H1 (cell line): ENCODE results near the gene CRB2. TPM values are rescaled to one million over a fixed set of nuclear protein-coding genes. Genes with fewer than 3 reads are reported as not detected.

Experiments used
- CTCF ChIA-PET: fragments of 300-600 bp; sonication (Branson Sonifier 250); formaldehyde crosslinking; loops from one replicate; lab custom pipeline; 2021; ENCODE audit not compliant: partially characterized antibody; lab: Charles Lee
- POLR2A ChIA-PET: fragments of 300-600 bp; sonication (Branson Sonifier 250); formaldehyde crosslinking; loops from one replicate; lab custom pipeline; 2021; ENCODE audit warnings: inconsistent platforms; ENCODE audit not compliant: partially characterized antibody; lab: Charles Lee
- DNase-seq, 2 experiments: peaks; one replicate each; pipeline versions ENCODE4 v3.0.0 to v3.0.0-alpha.2; 2010 to 2022; ENCODE audit warnings: low spot score in 2 of 2, low read depth in 1 of 2, mixed read lengths in 1 of 2
- FAIRE-seq: peaks from 2 replicates; lab custom pipeline; 2011; peaks lifted over from hg19 to GRCh38; lab: Jason Lieb, UNC
- H2AFZ ChIP-seq: 2 replicates; pipeline ENCODE4 v1.8.1; 2012; ENCODE audit warnings: low read length, inconsistent platforms
- H2AK5ac ChIP-seq: 2 replicates; pipeline ENCODE4 v1.6.1; 2013; ENCODE audit warnings: low read depth, low read length
- H2BK120ac ChIP-seq: replicated peaks from 2 replicates; pipeline ENCODE3; 2013; ENCODE audit warnings: low read depth, low read length, inconsistent platforms
- H2BK12ac ChIP-seq: 2 replicates; pipeline ENCODE4 v1.6.1; 2013; ENCODE audit warnings: low read depth, low read length
- H2BK15ac ChIP-seq: 2 replicates; pipeline ENCODE4 v1.6.1; 2013; ENCODE audit warnings: low read length
- H2BK20ac ChIP-seq: 2 replicates; pipeline ENCODE4 v1.6.1; 2013; ENCODE audit warnings: low read length
- H2BK5ac ChIP-seq: 2 replicates; pipeline ENCODE4 v1.6.1; 2013; ENCODE audit warnings: low read depth, low read length
- H3K14ac ChIP-seq: 2 replicates; pipeline ENCODE4 v1.6.1; 2013; ENCODE audit warnings: inconsistent platforms; ENCODE audit not compliant: insufficient read length
- H3K18ac ChIP-seq: 2 replicates; pipeline ENCODE4 v1.6.1; 2013; ENCODE audit warnings: low read length; ENCODE audit errors: extremely low read depth
- H3K23ac ChIP-seq: 2 replicates; pipeline ENCODE4 v1.6.1; 2013; ENCODE audit warnings: inconsistent platforms; ENCODE audit not compliant: insufficient read length
- H3K23me2 ChIP-seq: 2 replicates; pipeline ENCODE4 v1.6.1; 2013; ENCODE audit warnings: low read depth, low read length
- H3K27ac ChIP-seq: 2 replicates; pipeline ENCODE4 v1.6.1; 2011; ENCODE audit warnings: low read depth, low read length, inconsistent platforms
- H3K27me3 ChIP-seq, 4 experiments: replicated peaks in 1 of 4; 1 replicate in 1 of 4; 2 replicates in 3 of 4; pipeline versions ENCODE4 v1.6.1 to v1.8.1; 2011 to 2013; ENCODE audit warnings: low read length in 3 of 4, mild to moderate bottlenecking in 3 of 4, inconsistent platforms in 2 of 4, mixed read lengths in 2 of 4, moderate library complexity in 1 of 4; ENCODE audit not compliant: control insufficient read depth in 3 of 4, insufficient read depth in 3 of 4; ENCODE audit errors: extremely low read depth in 1 of 4
- H3K36me3 ChIP-seq, 4 experiments: 2 replicates each; pipeline versions ENCODE4 v1.6.1 to v1.8.1; 2011 to 2013; ENCODE audit warnings: mild to moderate bottlenecking in 4 of 4, low read length in 3 of 4, moderate library complexity in 2 of 4, control low read depth in 1 of 4, inconsistent platforms in 1 of 4; ENCODE audit not compliant: insufficient read depth in 4 of 4, control insufficient read depth in 2 of 4
- H3K4ac ChIP-seq: replicated peaks from 2 replicates; pipeline ENCODE3; 2013; ENCODE audit warnings: low read length, low read depth, mixed read lengths, inconsistent platforms; ENCODE audit not compliant: insufficient read length
- H3K4me1 ChIP-seq, 4 experiments: replicated peaks in 1 of 4; 1 replicate in 1 of 4; 2 replicates in 3 of 4; pipeline versions ENCODE4 v1.6.1 to v1.8.1; 2011 to 2013; ENCODE audit warnings: low read length in 3 of 4, inconsistent platforms in 2 of 4, mixed read lengths in 1 of 4; ENCODE audit not compliant: insufficient read depth in 4 of 4, control insufficient read depth in 3 of 4
- H3K4me2 ChIP-seq, 2 experiments: 2 replicates each; pipeline versions ENCODE4 v1.6.1 to v1.8.1; 2011 to 2013; ENCODE audit warnings: low read depth in 2 of 2, low read length in 2 of 2, control low read depth in 1 of 2, inconsistent platforms in 1 of 2, mild to moderate bottlenecking in 1 of 2; ENCODE audit not compliant: insufficient read depth in 1 of 2
- H3K4me3 ChIP-seq, 4 experiments: fragments of 200-600, 300-600 bp in 1 of 4; sonication (generic), shearing (Covaris generic), sonication (Bioruptor Twin) in 1 of 4; 2 replicates each; pipeline versions ENCODE4 v1.5.1 to v1.8.1; 2011 to 2016; ENCODE audit warnings: low read length in 4 of 4, low read depth in 3 of 4, control low read depth in 2 of 4, inconsistent platforms in 2 of 4, mild to moderate bottlenecking in 2 of 4, mixed read lengths in 1 of 4, moderate library complexity in 1 of 4; ENCODE audit not compliant: insufficient read depth in 2 of 4; ENCODE audit errors: extremely low read depth in 1 of 4
- H3K56ac ChIP-seq: replicated peaks from 2 replicates; pipeline ENCODE3; 2013; ENCODE audit warnings: low read depth, mild to moderate bottlenecking, mixed read lengths, low read length, inconsistent platforms; ENCODE audit not compliant: insufficient read length
- H3K79me1 ChIP-seq: 2 replicates; pipeline ENCODE4 v1.6.1; 2013; ENCODE audit warnings: low read depth, low read length, control low read depth
- H3K79me2 ChIP-seq, 2 experiments: 2 replicates each; pipeline versions ENCODE4 v1.6.1 to v1.8.1; 2012 to 2013; ENCODE audit warnings: low read length in 2 of 2, mild to moderate bottlenecking in 2 of 2, inconsistent platforms in 1 of 2; ENCODE audit not compliant: insufficient read depth in 2 of 2, control insufficient read depth in 1 of 2
- H3K9ac ChIP-seq, 4 experiments: replicated peaks in 1 of 4; 1 replicate in 1 of 4; 2 replicates in 3 of 4; pipeline versions ENCODE4 v1.6.1 to v1.8.1; 2011 to 2013; ENCODE audit warnings: low read depth in 3 of 4, low read length in 3 of 4, control low read depth in 2 of 4, mild to moderate bottlenecking in 2 of 4, moderate library complexity in 2 of 4, inconsistent platforms in 1 of 4; ENCODE audit errors: extremely low read depth in 1 of 4
- H3K9me3 ChIP-seq, 2 experiments: 2 replicates each; pipeline versions ENCODE4 v1.6.1 to v1.8.1; 2012 to 2013; ENCODE audit warnings: mild to moderate bottlenecking in 2 of 2, moderate library complexity in 2 of 2, control low read depth in 1 of 2, inconsistent platforms in 1 of 2, low read depth in 1 of 2, low read length in 1 of 2, mixed read lengths in 1 of 2; ENCODE audit not compliant: insufficient read depth in 2 of 2
- H4K20me1 ChIP-seq, 2 experiments: replicated peaks in 1 of 2; 2 replicates each; pipeline versions ENCODE3 to v1.8.1; 2011 to 2013; ENCODE audit warnings: inconsistent platforms in 2 of 2, low read length in 2 of 2, mild to moderate bottlenecking in 1 of 2; ENCODE audit not compliant: insufficient read depth in 2 of 2, control insufficient read depth in 1 of 2
- H4K5ac ChIP-seq: 2 replicates; pipeline ENCODE4 v1.6.1; 2013; ENCODE audit warnings: low read length, low read depth, mixed read lengths, inconsistent platforms; ENCODE audit not compliant: insufficient read length
- H4K8ac ChIP-seq: 2 replicates; pipeline ENCODE4 v1.8.0; 2013; ENCODE audit warnings: mild to moderate bottlenecking, moderate library complexity, low read length, inconsistent platforms; ENCODE audit not compliant: insufficient read depth; ENCODE audit errors: extremely low read depth
- H4K91ac ChIP-seq: replicated peaks from 2 replicates; pipeline ENCODE3; 2013; ENCODE audit warnings: low read length, mixed read lengths, inconsistent platforms; ENCODE audit not compliant: insufficient read length
- BACH1 ChIP-seq: IDR thresholded peaks from 2 replicates; pipeline ENCODE4 v1.6.1; 2012; ENCODE audit warnings: low read length, improper control_type of control experiment
- BRCA1 ChIP-seq: IDR thresholded peaks from 2 replicates; pipeline ENCODE4 v1.6.1; 2012; ENCODE audit warnings: low read depth, low read length, improper control_type of control experiment
- CBX8 ChIP-seq: fragments of 300-800, 300-1000 bp; sonication (generic); IDR thresholded peaks from 2 replicates; pipeline ENCODE4 v1.7.1; 2016; ENCODE audit warnings: low read depth, low read length, borderline replicate concordance
- CHD1 ChIP-seq: IDR thresholded peaks from 2 replicates; pipeline ENCODE4 v1.6.1; 2012; ENCODE audit warnings: low read depth, low read length, improper control_type of control experiment
- KDM5A ChIP-seq: fragments of 200-600 bp; IDR thresholded peaks from 2 replicates; pipeline ENCODE4 v1.7.1; 2012; ENCODE audit warnings: mild to moderate bottlenecking, low read length, inconsistent platforms, mixed read lengths
- MAFK ChIP-seq: IDR thresholded peaks from 2 replicates; pipeline ENCODE4 v1.6.1; 2012; ENCODE audit warnings: low read depth, mild to moderate bottlenecking, improper control_type of control experiment, low read length
- SAP30 ChIP-seq: fragments of 300-600 bp; sonication (generic); IDR thresholded peaks from 2 replicates; pipeline ENCODE4 v1.7.1; 2012; ENCODE audit warnings: low read length, moderate library complexity, mild to moderate bottlenecking, inconsistent platforms; ENCODE audit not compliant: insufficient read depth, insufficient replicate concordance
- SIN3A ChIP-seq, 2 experiments: IDR thresholded peaks in 1 of 2; conservative IDR thresholded peaks in 1 of 2; 2 replicates each; pipeline ENCODE4 v1.6.1; 2011 to 2012; ENCODE audit warnings: low read length in 2 of 2, improper control_type of control experiment in 1 of 2, low read depth in 1 of 2, mild to moderate bottlenecking in 1 of 2
- SIX5 ChIP-seq: IDR thresholded peaks from 2 replicates; pipeline ENCODE4 v1.6.1; 2011; ENCODE audit warnings: mild to moderate bottlenecking, low read depth, low read length
- SRF ChIP-seq: IDR thresholded peaks from 2 replicates; pipeline ENCODE4 v1.6.1; 2011; ENCODE audit warnings: mild to moderate bottlenecking, low read depth, low read length, moderate library complexity
- TAF1 ChIP-seq: IDR thresholded peaks from 2 replicates; pipeline ENCODE4 v1.6.1; 2011; ENCODE audit warnings: mild to moderate bottlenecking, low read depth, low read length
- TBP ChIP-seq: IDR thresholded peaks from 2 replicates; pipeline ENCODE4 v1.6.1; 2011; ENCODE audit warnings: low read depth, low read length, improper control_type of control experiment
- USF2 ChIP-seq: IDR thresholded peaks from 2 replicates; pipeline ENCODE4 v1.6.1; 2011; ENCODE audit warnings: low read length, improper control_type of control experiment
- WGBS, 2 experiments: shearing (Covaris generic) in 1 of 2; methylation state at CpG; one replicate each; pipeline versions ENCODE4 v1.1.6 to v1.1.7; 2013 to 2015; ENCODE audit warnings: low lambda C conversion rate in 2 of 2, mixed read lengths in 2 of 2, inconsistent platforms in 1 of 2, low coverage in 1 of 2, missing lambda C conversion rate in 1 of 2; ENCODE audit not compliant: insufficient replicate concordance in 2 of 2, insufficient coverage in 1 of 2, insufficient read length in 1 of 2; ENCODE audit errors: extremely low coverage in 1 of 2, missing lambda C conversion rate in 1 of 2; 5-methylcytosine and 5-hydroxymethylcytosine counted together
- polyA plus RNA-seq, 7 experiments: library from polyadenylated mRNA; depleted of rRNA in 3 of 7; stranded (reverse) in 5 of 7; unstranded in 2 of 7; fragments of >200 nt in 5 of 7; fragments of 200-250 nt in 2 of 7; gene quantifications; 1 replicate in 5 of 7; 2 replicates in 1 of 7; 4 replicates in 1 of 7; pipeline versions ENCODE4 v1.2.1 to v1.2.3, GENCODE V29; 2011 to 2013; ENCODE audit warnings: missing spikeins in 2 of 7, mixed read lengths in 2 of 7
- total RNA-seq: library from RNA; stranded (reverse); fragmentation: NEBNext Ultra II Directional; extraction: Animal tissue kit (Norgen Biotek cat#: 25700); gene quantifications from 2 replicates; pipeline ENCODE4 v1.2.1, GENCODE V29; 2021

The CRB2 gene
- total and polyA plus RNA-seq, 2 of the 8 experiments (the other 6 are each of a cell fraction or from before 2014, with no cell fraction given), result 4.0 to 8.4 TPM

- TF ChIP-seq SAP30 (no peak), TBP (no peak), KDM5A (no peak), SIN3A (conservative IDR thresholded peaks at IDR 0.05 in 1 of 2, IDR thresholded peaks at IDR 0.05 in 1 of 2; ENCODE audit: low read depth in 1 of 2, low read length in 2 of 2) (no peak), BRCA1 (no peak), CBX8 (no peak), BACH1 (no peak), SIX5 (no peak), SRF (no peak), TAF1 (no peak), USF2 (no peak), CHD1 (no peak), MAFK (no peak)
- H2BK12ac ChIP-seq, result 0 out of 2 replicates have a peak overlapping the region, but pooled peaks have one; percentile 6
- no peak overlapping the region for H2BK120ac ChIP-seq
- ChIA-PET POLR2A (interaction anchor here (1.0 to 1.2 kb wide), 2 partner anchors 14 to 20 kb away, joined by 3 read pairs; no protein-coding TSS in a partner anchor), CTCF (interaction anchor here (0.6 to 2.8 kb wide), 6 partner anchors 11 to 31 kb away, joined by 3 to 15 read pairs (median 4); no protein-coding TSS in a partner anchor)
- H3K36me3 ChIP-seq, result no peaks in the 10 kb centered on the region
- no peaks in the 10 kb centered on the region for H4K20me1 ChIP-seq
- no peak overlapping the region for H3K4ac ChIP-seq
- no peak overlapping the region for H3K9ac ChIP-seq
- H3K4me1 ChIP-seq, result peaks cover 0 to 13% (median 6%) of the 10 kb centered on the region in 4 experiments; a peak in 6 of 7 replicates
- FAIRE-seq, result no peak
- H3K9me3 ChIP-seq, result no peaks in the 10 kb centered on the region
- H3K23ac ChIP-seq, result no peak overlapping the region
- peak overlapping the region; percentile 36; the same call in 1 of the 2 replicates for H4K8ac ChIP-seq
- peak overlapping the region; percentile 67; the same call in 1 of the 2 replicates for H2BK15ac ChIP-seq
- no peak overlapping the region for H3K56ac ChIP-seq
- H3K18ac ChIP-seq, result no peak overlapping the region
- H4K5ac ChIP-seq, result no peak overlapping the region
- no peak overlapping the region for H2AK5ac ChIP-seq
- H3K4me3 ChIP-seq, result no peak overlapping the region
- H4K91ac ChIP-seq, result no peak overlapping the region
- no peaks in the 10 kb centered on the region for H3K79me2 ChIP-seq
- H3K14ac ChIP-seq, result no peak overlapping the region
- no peak overlapping the region for H3K27ac ChIP-seq
- H3K27me3 ChIP-seq, result peaks cover 0 to 5% (median 0%) of the 10 kb centered on the region in 4 experiments; a peak in 1 of 7 replicates
- WGBS, 2 experiments, result 71% methylated on average over 10 of the region's 10 CpGs; no CpG with 5 or more reads in 1 of the 2 experiments
- H3K4me2 ChIP-seq, result no peak overlapping the region
- H2BK20ac ChIP-seq, result no peak overlapping the region
- no peak for DNase-seq
- no peak overlapping the region for H2BK5ac ChIP-seq
- H3K23me2 ChIP-seq, result no peaks in the 10 kb centered on the region; the same call in 1 of the 2 replicates
- no peak overlapping the region for H2AFZ ChIP-seq
- H3K79me1 ChIP-seq, result no peaks in the 10 kb centered on the region
Observed at GRCh38 chr9:123324767-123325183, 31.2 kb upstream of the CRB2 start.
